Measurements from ENCODE around the gene MRPL19.

MRPL19 gene

GRCh38 chr2:75614162-75614651, 32.4 kb upstream of the MRPL19 start:
- Histone ChIP-seq H3K9me3 (ENCODE audit: insufficient read depth, low read length, severe bottlenecking) (no peaks in the 10 kb centered on the region), H3K79me2 (ENCODE audit: insufficient read depth, low read length) (no peaks in the 10 kb centered on the region), H3K4me1 (ENCODE audit: insufficient read depth, low read length) (peaks cover 9% of the 10 kb centered on the region), H4K20me1 (ENCODE audit: insufficient read depth, low read length) (no peaks in the 10 kb centered on the region), H2AFZ (ENCODE audit: low read depth, low read length) (no peak overlapping the region), H3K4me3 (ENCODE audit: low read depth in 1 of 2, low read length in 2 of 2) (no peak overlapping the region), H3K4me2 (ENCODE audit: insufficient read depth, low read length) (no peak overlapping the region), H3K36me3 (ENCODE audit: insufficient read depth, low read length) (no peaks in the 10 kb centered on the region), H3K27me3 (ENCODE audit: insufficient read depth, low read length, poor library complexity) (no peaks in the 10 kb centered on the region), H3K9ac (ENCODE audit: low read depth, low read length) (no peak overlapping the region), H3K27ac (ENCODE audit: low read length) (no peak overlapping the region)
- ATAC-seq (ENCODE audit: insufficient read depth, low read depth), result no peak
- TF ChIP-seq CTCF (IDR thresholded peaks at IDR 0.05; ENCODE audit: borderline replicate concordance, extremely low read depth, low read length, poor library complexity, severe bottlenecking) (no peak), EZH2 (IDR thresholded peaks at IDR 0.05; ENCODE audit: borderline replicate concordance, low read depth, low read length, severe bottlenecking) (no peak)
- DNase-seq, result no peak

- Histone ChIP-seq H3K79me2 (ENCODE audit: insufficient read depth, low read length) (no peaks in the 10 kb centered on the region), H3K9me3 (ENCODE audit: insufficient read depth, low read length, severe bottlenecking) (no peaks in the 10 kb centered on the region), H3K4me2 (ENCODE audit: insufficient read depth, low read length) (no peak overlapping the region), H3K27me3 (ENCODE audit: insufficient read depth, low read length, poor library complexity) (no peaks in the 10 kb centered on the region), H2AFZ (ENCODE audit: low read depth, low read length) (no peak overlapping the region), H3K36me3 (ENCODE audit: insufficient read depth, low read length) (no peaks in the 10 kb centered on the region), H4K20me1 (ENCODE audit: insufficient read depth, low read length) (no peaks in the 10 kb centered on the region), H3K9ac (ENCODE audit: low read depth, low read length) (no peak overlapping the region), H3K4me3 (ENCODE audit: low read depth in 1 of 2, low read length in 2 of 2) (no peak overlapping the region), H3K4me1 (ENCODE audit: insufficient read depth, low read length) (no peaks in the 10 kb centered on the region), H3K27ac (ENCODE audit: low read length) (no peak overlapping the region)
- DNase-seq (no peak), ATAC-seq (ENCODE audit: insufficient read depth, low read depth) (no peak)
- TF ChIP-seq CTCF (IDR thresholded peaks at IDR 0.05; ENCODE audit: borderline replicate concordance, extremely low read depth, low read length, poor library complexity, severe bottlenecking), result no peak
Observed at GRCh38 chr2:75616406-75616805, 30.2 kb upstream of the MRPL19 start.

GRCh38 chr2:75616933-75617332, 29.6 kb upstream of the MRPL19 start:
- Histone ChIP-seq H3K4me1 (ENCODE audit: insufficient read depth, low read length) (no peaks in the 10 kb centered on the region), H3K4me3 (ENCODE audit: low read depth in 1 of 2, low read length in 2 of 2) (no peak overlapping the region), H4K20me1 (ENCODE audit: insufficient read depth, low read length) (no peaks in the 10 kb centered on the region), H3K9ac (ENCODE audit: low read depth, low read length) (no peak overlapping the region), H3K9me3 (ENCODE audit: insufficient read depth, low read length, severe bottlenecking) (no peaks in the 10 kb centered on the region), H2AFZ (ENCODE audit: low read depth, low read length) (no peak overlapping the region), H3K27ac (ENCODE audit: low read length) (no peak overlapping the region), H3K27me3 (ENCODE audit: insufficient read depth, low read length, poor library complexity) (no peaks in the 10 kb centered on the region), H3K4me2 (ENCODE audit: insufficient read depth, low read length) (no peak overlapping the region), H3K79me2 (ENCODE audit: insufficient read depth, low read length) (no peaks in the 10 kb centered on the region), H3K36me3 (ENCODE audit: insufficient read depth, low read length) (no peaks in the 10 kb centered on the region)
- DNase-seq (no peak), ATAC-seq (ENCODE audit: insufficient read depth, low read depth) (no peak)
- TF ChIP-seq CTCF (IDR thresholded peaks at IDR 0.05; ENCODE audit: borderline replicate concordance, extremely low read depth, low read length, poor library complexity, severe bottlenecking) (no peak), EZH2 (IDR thresholded peaks at IDR 0.05; ENCODE audit: borderline replicate concordance, low read depth, low read length, severe bottlenecking) (no peak)
